Sigmoid colon (tissue), 7 donors: ENCODE measurements around the gene HAS3. TPM values are rescaled to one million over a fixed set of nuclear protein-coding genes. Genes with fewer than 3 reads are reported as not detected.

Experiments used
- DNase-seq: peaks from one replicate; pipeline ENCODE4 v3.0.0-alpha.2; 2019
- H3K27ac ChIP-seq, 4 donors: fragments of 200-600 bp; sonication (generic); one replicate each; pipeline ENCODE4 v1.5.1; 2016 to 2019; ENCODE audit warnings: mild to moderate bottlenecking in 1 of 4
- H3K27me3 ChIP-seq, 3 donors: fragments of 200-600 bp; sonication (generic); one replicate each; pipeline ENCODE4 v1.5.1; 2019; ENCODE audit warnings: mild to moderate bottlenecking in 1 of 3
- H3K36me3 ChIP-seq, 4 donors: fragments of 200-600 bp; sonication (generic); one replicate each; pipeline ENCODE4 v1.5.1; 2016 to 2019
- H3K4me1 ChIP-seq, 4 donors: fragments of 200-600 bp; sonication (generic); one replicate each; pipeline ENCODE4 v1.5.1; 2017 to 2019
- H3K4me3 ChIP-seq, 4 donors: fragments of 200-600 bp; sonication (generic); one replicate each; pipeline ENCODE4 v1.5.1; 2017 to 2019; ENCODE audit warnings: mild to moderate bottlenecking in 2 of 4, moderate library complexity in 1 of 4
- H3K9me3 ChIP-seq, 4 donors: fragments of 200-600 bp in 3 of 4; sonication (generic) in 3 of 4; one replicate each; pipeline versions ENCODE4 v1.5.1 to v1.6.1; 2013 to 2019
- EP300 ChIP-seq, 4 donors: sonication (generic); formaldehyde crosslinking; IDR thresholded peaks; one replicate each; pipeline ENCODE4 v1.6.1; 2017; ENCODE audit warnings: antibody characterized with exemption in 4 of 4
- POLR2A ChIP-seq, 2 donors: fragments of 450-650 bp; IDR thresholded peaks; one replicate each; pipeline ENCODE4 v1.6.1; 2016; ENCODE audit warnings: antibody characterized with exemption in 2 of 2, mild to moderate bottlenecking in 2 of 2, moderate library complexity in 2 of 2
- POLR2AphosphoS5 ChIP-seq, 4 donors: sonication (generic); formaldehyde crosslinking; IDR thresholded peaks; one replicate each; pipeline ENCODE4 v1.6.1; 2017; ENCODE audit warnings: antibody characterized with exemption in 4 of 4
- WGBS, 2 donors: extraction: QIAGEN DNeasy Blood & Tissue Kit; methylation state at CpG; one replicate each; pipeline ENCODE4 v1.1.7; 2013; 5-methylcytosine and 5-hydroxymethylcytosine counted together
- intact Hi-C: fragments of 100-400 bp; cut with DNase I; formaldehyde crosslinking; loops from one replicate; pipeline ENCODE4 v1.15.1; 2023
- polyA plus RNA-seq, 3 donors: library from polyadenylated mRNA; stranded (reverse); fragments of 200-250 nt; gene quantifications; one replicate each; pipeline ENCODE4 v1.2.3, GENCODE V29; 2013
- total RNA-seq, 4 donors: library from RNA; depleted of rRNA; stranded (reverse); fragments of >200 nt; gene quantifications; one replicate each; pipeline ENCODE4 v1.1.0, GENCODE V29; 2016
- TF ChIP-seq, protein P1 (sequence below), 4 experiments: fragments of 450-650 bp in 3 of 4; fragments of 200-600 bp in 1 of 4; IDR thresholded peaks; one replicate each; pipeline ENCODE4 v1.5.1; 2016 to 2019; ENCODE audit warnings: antibody characterized with exemption in 4 of 4, mild to moderate bottlenecking in 3 of 4, moderate library complexity in 2 of 4
- donor health status: healthy with polysubstance abuse.
- donor health status: Bipolar disorder and iron deficiency.
- donor health status: healthy.

The HAS3 gene
- total and polyA plus RNA-seq, 7 donors = 0.36 to 5.8 (median 0.83) TPM

DNA sequence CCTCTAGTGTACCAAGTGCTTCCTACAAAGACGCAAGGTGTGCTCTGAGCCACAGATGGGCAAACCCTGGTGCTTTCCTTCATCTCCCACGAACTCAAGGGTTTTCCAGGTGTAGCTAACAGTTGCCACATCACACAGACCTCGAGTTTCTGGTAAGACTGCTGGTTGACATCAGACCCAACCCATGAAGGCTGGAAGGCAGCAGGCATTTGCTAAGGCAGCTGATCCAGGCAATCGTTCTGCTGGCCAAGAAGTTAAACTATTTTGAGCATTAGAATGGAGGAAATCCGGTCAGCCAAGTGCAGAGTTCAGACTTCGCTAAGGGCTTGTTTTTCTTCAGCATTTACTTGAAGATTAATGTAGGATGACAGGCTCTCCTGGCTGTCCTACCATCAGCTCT is 11.5 kb downstream of the HAS3 start:
- Histone ChIP-seq H3K9me3 (no peaks in the 10 kb centered on the region), H3K4me1 (peaks cover 0 to 11% (median 5%) of the 10 kb centered on the region in 4 donors), H3K36me3 (peaks cover 13 to 71% (median 39%) of the 10 kb centered on the region in 4 donors), H3K4me3 (no peak overlapping the region), H3K27ac (no peak overlapping the region), H3K27me3 (no peaks in the 10 kb centered on the region)
- no peak for TF ChIP-seq POLR2AphosphoS5 (IDR thresholded peaks at IDR 0.05)
- TF ChIP-seq, protein P1, sequence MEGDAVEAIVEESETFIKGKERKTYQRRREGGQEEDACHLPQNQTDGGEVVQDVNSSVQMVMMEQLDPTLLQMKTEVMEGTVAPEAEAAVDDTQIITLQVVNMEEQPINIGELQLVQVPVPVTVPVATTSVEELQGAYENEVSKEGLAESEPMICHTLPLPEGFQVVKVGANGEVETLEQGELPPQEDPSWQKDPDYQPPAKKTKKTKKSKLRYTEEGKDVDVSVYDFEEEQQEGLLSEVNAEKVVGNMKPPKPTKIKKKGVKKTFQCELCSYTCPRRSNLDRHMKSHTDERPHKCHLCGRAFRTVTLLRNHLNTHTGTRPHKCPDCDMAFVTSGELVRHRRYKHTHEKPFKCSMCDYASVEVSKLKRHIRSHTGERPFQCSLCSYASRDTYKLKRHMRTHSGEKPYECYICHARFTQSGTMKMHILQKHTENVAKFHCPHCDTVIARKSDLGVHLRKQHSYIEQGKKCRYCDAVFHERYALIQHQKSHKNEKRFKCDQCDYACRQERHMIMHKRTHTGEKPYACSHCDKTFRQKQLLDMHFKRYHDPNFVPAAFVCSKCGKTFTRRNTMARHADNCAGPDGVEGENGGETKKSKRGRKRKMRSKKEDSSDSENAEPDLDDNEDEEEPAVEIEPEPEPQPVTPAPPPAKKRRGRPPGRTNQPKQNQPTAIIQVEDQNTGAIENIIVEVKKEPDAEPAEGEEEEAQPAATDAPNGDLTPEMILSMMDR (IDR thresholded peaks at IDR 0.05) = no peak
- TF ChIP-seq EP300 (IDR thresholded peaks at IDR 0.05) = no peak
- no peak for TF ChIP-seq POLR2A (IDR thresholded peaks at IDR 0.05)
- DNase-seq = peak; percentile 11
- 76 to 78% methylated on average over 6 of the region's 6 CpGs for WGBS, 2 donors
- intact Hi-C loops = loop anchor here (10.0 kb wide), 1 partner anchor 412 kb away; no protein-coding TSS in a partner anchor

DNA sequence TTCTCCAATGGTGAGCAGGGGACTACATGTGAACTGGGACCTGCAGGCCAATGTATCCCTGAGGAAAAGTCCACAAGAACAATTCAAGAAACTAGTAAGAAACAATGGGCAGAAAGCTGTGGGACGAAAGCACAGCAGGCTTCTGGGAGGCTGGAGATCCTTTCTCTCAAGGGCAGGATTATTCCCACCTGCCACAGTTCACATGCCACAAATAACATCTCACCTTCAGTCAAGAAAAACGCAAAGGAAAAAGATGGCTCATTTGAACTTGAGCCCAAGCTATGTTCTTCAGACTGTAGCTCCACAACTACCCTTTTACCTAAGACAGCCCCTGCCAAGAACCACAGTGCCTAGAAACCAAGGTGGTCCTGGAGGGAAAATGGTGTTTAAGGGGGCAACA is 13.0 kb downstream of the HAS3 start:
- Histone ChIP-seq H3K9me3 (no peaks in the 10 kb centered on the region), H3K27ac (no peak overlapping the region), H3K36me3 (peaks cover 13 to 67% (median 39%) of the 10 kb centered on the region in 4 donors), H3K4me1 (peaks cover 0 to 11% (median 5%) of the 10 kb centered on the region in 4 donors), H3K4me3 (no peak overlapping the region), H3K27me3 (no peaks in the 10 kb centered on the region)
- WGBS, 2 donors = 96 to 98% methylated on average over 2 of the region's 2 CpGs
- TF ChIP-seq POLR2A (IDR thresholded peaks at IDR 0.05) = no peak
- TF ChIP-seq POLR2AphosphoS5 (IDR thresholded peaks at IDR 0.05) = no peak
- TF ChIP-seq, protein P1 (IDR thresholded peaks at IDR 0.05) = no peak
- TF ChIP-seq EP300 (IDR thresholded peaks at IDR 0.05) = no peak
- DNase-seq = no peak
- intact Hi-C loops = loop anchor here (10.0 kb wide), 1 partner anchor 414 kb away; no protein-coding TSS in a partner anchor

- 92 to 97% methylated on average over 2 of the region's 2 CpGs for WGBS, 2 donors
These were observed 13.5 kb downstream of the HAS3 start for GRCh38 chr16:69118994-69119393.

GRCh38 chr16:69119536-69119935 is 14.1 kb downstream of the HAS3 start:
- Histone ChIP-seq H3K9me3 (no peaks in the 10 kb centered on the region), H3K27me3 (no peaks in the 10 kb centered on the region), H3K4me1 (peaks cover 0 to 11% (median 5%) of the 10 kb centered on the region in 4 donors), H3K27ac (no peak overlapping the region), H3K36me3 (peaks cover 13 to 58% (median 34%) of the 10 kb centered on the region in 4 donors), H3K4me3 (no peak overlapping the region)
- no peak for DNase-seq
- intact Hi-C loops = loop anchor here (10.0 kb wide), 1 partner anchor 415 kb away; no protein-coding TSS in a partner anchor
- TF ChIP-seq, protein P1 (IDR thresholded peaks at IDR 0.05) = no peak
- no peak for TF ChIP-seq POLR2A (IDR thresholded peaks at IDR 0.05)
- no peak for TF ChIP-seq POLR2AphosphoS5 (IDR thresholded peaks at IDR 0.05)
- TF ChIP-seq EP300 (IDR thresholded peaks at IDR 0.05) = no peak
- WGBS, 2 donors = 99% methylated on average over 2 of the region's 2 CpGs

More at GRCh38 chr16:69118994-69119393, 13.5 kb downstream of the HAS3 start:
- no peak for DNase-seq
- no peaks in the 10 kb centered on the region for H3K27me3 ChIP-seq
- H3K4me1 ChIP-seq = peaks cover 0 to 11% (median 5%) of the 10 kb centered on the region in 4 donors
- TF ChIP-seq POLR2AphosphoS5 (IDR thresholded peaks at IDR 0.05) (no peak), POLR2A (IDR thresholded peaks at IDR 0.05) (no peak), EP300 (IDR thresholded peaks at IDR 0.05) (no peak)
- TF ChIP-seq, protein P1 (IDR thresholded peaks at IDR 0.05) = no peak
- intact Hi-C loops = loop anchor here (10.0 kb wide), 1 partner anchor 414 kb away; no protein-coding TSS in a partner anchor
- no peaks in the 10 kb centered on the region for H3K9me3 ChIP-seq
- no peak overlapping the region for H3K4me3 ChIP-seq
- H3K36me3 ChIP-seq = peaks cover 13 to 63% (median 38%) of the 10 kb centered on the region in 4 donors
- no peak overlapping the region for H3K27ac ChIP-seq
